WERI-Rb-1 (cell line): ENCODE data around the gene NUDT17.
A peak's percentile ranks its signal among the peaks of the same experiment; 100 is the strongest.

Experiments
- DNase-seq: peaks from one replicate; pipeline ENCODE4 v3.0.0-alpha.2; 2020
- H3K27ac ChIP-seq: fragments of 250-450 bp; sonication (Bioruptor Pico); 2 replicates; pipeline ENCODE4 v1.5.1; 2020; ENCODE audit warnings: mild to moderate bottlenecking, moderate library complexity
- H3K27me3 ChIP-seq: fragments of 250-450 bp; sonication (Bioruptor Pico); 2 replicates; pipeline ENCODE4 v1.5.1; 2021; ENCODE audit warnings: mild to moderate bottlenecking, low read depth, moderate library complexity; ENCODE audit not compliant: insufficient read depth, severe bottlenecking
- H3K36me3 ChIP-seq: fragments of 250-450 bp; sonication (Bioruptor Pico); 2 replicates; pipeline ENCODE4 v1.5.1; 2020; ENCODE audit warnings: mild to moderate bottlenecking, moderate library complexity
- H3K4me3 ChIP-seq: 2 replicates; pipeline ENCODE4 v1.5.1; 2011; ENCODE audit warnings: low read depth, mild to moderate bottlenecking, control low read depth, low read length
- H3K9me3 ChIP-seq: fragments of 250-450 bp; sonication (Bioruptor Pico); 2 replicates; pipeline ENCODE4 v1.5.1; 2021; ENCODE audit warnings: mild to moderate bottlenecking, moderate library complexity; ENCODE audit not compliant: severe bottlenecking
- TF ChIP-seq, protein P1 (sequence below): IDR thresholded peaks from 2 replicates; pipeline ENCODE4 v1.5.1; 2011; ENCODE audit warnings: low read depth, mild to moderate bottlenecking, control low read depth, inconsistent platforms, low read length

NUDT17 gene

GRCh38 chr1:145857170-145857569, 11.7 kb downstream of the NUDT17 start:
- no peaks in the 10 kb centered on the region for H3K27me3 ChIP-seq
- peaks cover 46% of the 10 kb centered on the region for H3K36me3 ChIP-seq
- peak overlapping the region; percentile 94 for H3K4me3 ChIP-seq
- H3K27ac ChIP-seq: peak overlapping the region; percentile 40
- DNase-seq: peak; percentile 93
- TF ChIP-seq, protein P1, sequence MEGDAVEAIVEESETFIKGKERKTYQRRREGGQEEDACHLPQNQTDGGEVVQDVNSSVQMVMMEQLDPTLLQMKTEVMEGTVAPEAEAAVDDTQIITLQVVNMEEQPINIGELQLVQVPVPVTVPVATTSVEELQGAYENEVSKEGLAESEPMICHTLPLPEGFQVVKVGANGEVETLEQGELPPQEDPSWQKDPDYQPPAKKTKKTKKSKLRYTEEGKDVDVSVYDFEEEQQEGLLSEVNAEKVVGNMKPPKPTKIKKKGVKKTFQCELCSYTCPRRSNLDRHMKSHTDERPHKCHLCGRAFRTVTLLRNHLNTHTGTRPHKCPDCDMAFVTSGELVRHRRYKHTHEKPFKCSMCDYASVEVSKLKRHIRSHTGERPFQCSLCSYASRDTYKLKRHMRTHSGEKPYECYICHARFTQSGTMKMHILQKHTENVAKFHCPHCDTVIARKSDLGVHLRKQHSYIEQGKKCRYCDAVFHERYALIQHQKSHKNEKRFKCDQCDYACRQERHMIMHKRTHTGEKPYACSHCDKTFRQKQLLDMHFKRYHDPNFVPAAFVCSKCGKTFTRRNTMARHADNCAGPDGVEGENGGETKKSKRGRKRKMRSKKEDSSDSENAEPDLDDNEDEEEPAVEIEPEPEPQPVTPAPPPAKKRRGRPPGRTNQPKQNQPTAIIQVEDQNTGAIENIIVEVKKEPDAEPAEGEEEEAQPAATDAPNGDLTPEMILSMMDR: no peak
- H3K9me3 ChIP-seq: no peaks in the 10 kb centered on the region

DNA sequence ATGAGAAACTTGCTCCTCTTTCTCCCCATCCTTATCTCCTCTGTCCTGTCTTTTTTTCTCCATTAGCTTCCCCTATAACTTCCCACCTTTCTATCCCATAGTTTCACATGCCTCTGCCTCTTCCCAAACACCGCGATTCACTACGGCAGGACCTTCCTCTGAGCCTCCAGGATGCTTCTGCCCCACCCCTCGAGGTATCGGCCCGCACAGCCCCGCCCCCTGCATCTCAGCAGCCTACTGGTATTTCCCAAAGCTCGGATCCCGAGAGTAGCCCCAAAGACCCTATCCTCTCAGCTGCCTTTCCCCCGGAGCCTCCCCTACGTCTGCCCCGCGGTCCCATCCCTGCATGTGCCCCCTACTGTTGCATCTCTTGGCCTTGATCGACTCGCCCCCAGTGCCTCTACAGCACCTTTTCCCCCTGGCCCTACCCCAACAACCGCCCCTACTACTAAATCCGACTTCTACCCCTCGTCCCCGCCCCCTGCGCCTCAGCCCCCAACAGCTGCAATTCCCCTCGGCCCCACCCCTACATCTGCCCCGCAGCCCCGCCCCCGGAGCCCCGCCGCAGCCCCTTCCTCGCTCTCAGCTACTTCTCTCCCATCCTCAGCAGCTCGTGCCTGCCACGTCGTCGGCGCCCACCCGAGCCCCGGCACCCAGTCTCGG, 12.9 kb downstream of the NUDT17 start:
- Histone ChIP-seq H3K27ac (peak overlapping the region; percentile 92), H3K9me3 (no peaks in the 10 kb centered on the region), H3K36me3 (peaks cover 35% of the 10 kb centered on the region), H3K27me3 (no peaks in the 10 kb centered on the region), H3K4me3 (peak overlapping the region; percentile 94)
- peak; percentile 85 for DNase-seq
- TF ChIP-seq, protein P1: peak; percentile 34; the same call in 1 of the 2 replicates

DNA sequence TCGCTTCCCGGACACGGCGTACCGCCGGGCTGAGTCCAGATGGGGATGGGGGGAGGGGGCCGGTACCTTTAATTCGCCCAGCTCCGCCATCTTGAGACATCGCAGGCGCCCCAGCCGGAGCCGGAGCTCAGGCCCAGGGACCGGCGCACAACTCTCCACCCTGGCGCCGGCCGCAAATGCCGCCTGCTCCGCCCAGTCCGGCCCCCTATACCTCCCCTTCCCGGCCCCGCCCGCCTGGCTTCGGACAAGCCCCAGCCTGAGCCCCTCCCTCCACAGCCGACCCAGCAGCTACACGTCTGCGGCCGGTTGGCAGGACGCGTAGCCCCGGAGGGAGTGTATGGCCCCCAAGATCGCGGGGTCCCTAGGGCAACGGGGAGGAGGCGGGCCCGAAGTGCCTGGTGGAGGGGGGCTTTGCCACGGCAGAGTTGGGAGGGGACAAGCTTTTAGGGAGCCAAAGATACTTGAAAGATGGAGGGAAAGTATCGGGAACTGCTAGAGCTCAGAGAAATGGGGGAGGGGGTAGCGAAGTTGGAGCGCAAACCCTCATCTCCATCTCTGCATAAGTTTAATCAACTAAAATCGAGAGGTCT, 13.6 kb downstream of the NUDT17 start, which contains the start of gene PIAS3:
TSS of gene PIAS3 (minus strand) at position 181 of the 590 bp plus-strand sequence. CDS start at position 90, 91 bp downstream.
- TF ChIP-seq, protein P1: no peak

DNA sequence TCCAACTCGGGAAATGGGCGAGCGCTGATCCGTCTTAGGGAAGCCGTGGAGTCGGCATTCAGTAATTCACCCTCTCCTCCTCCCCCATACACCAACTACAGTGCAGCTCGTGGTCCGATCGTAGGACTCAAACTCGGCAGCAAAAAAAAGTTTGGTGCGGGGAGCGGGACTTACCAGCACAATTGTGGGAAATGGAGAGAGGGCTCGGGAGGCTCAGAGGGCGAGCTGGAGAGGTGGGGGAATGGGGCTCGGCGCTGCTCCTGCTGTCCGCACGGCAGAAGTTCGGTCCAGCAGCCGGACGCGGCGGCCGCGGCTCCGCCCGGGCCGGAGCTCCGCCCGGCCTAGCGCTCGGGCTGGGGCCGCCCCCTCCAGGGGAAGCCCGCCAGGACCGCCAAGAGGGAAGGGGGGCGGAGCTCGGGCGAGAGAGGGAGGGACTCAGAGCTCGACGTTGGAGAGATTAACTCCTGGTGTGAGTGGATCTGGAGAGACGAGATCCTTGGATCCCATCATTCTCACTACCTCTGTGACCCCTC, 14.1 kb downstream of the NUDT17 start:
- H3K27me3 ChIP-seq: no peaks in the 10 kb centered on the region
- peaks cover 23% of the 10 kb centered on the region for H3K36me3 ChIP-seq
- TF ChIP-seq, protein P1: 0 out of 2 replicates have a peak, but pooled peaks have one; percentile 0
- H3K4me3 ChIP-seq: peak overlapping the region; percentile 94
- H3K27ac ChIP-seq: peak overlapping the region; percentile 92
- DNase-seq: peak; percentile 100
- no peaks in the 10 kb centered on the region for H3K9me3 ChIP-seq

More for the DNA sequence above, 13.6 kb downstream of the NUDT17 start, which contains the start of gene PIAS3:
- H3K36me3 ChIP-seq: peaks cover 29% of the 10 kb centered on the region
- DNase-seq: peak; percentile 100
- peak within 1 kb of the TSS; percentile 92 for H3K27ac ChIP-seq
- H3K4me3 ChIP-seq: peak within 1 kb of the TSS; percentile 94
- H3K9me3 ChIP-seq: no peaks in the 10 kb centered on the region
- H3K27me3 ChIP-seq: no peaks in the 10 kb centered on the region

GRCh38 chr1:145863282-145864018, 18.0 kb downstream of the NUDT17 start:
- no peak for DNase-seq
- H3K27ac ChIP-seq: no peak overlapping the region
- no peaks in the 10 kb centered on the region for H3K27me3 ChIP-seq
- no peaks in the 10 kb centered on the region for H3K9me3 ChIP-seq
- H3K36me3 ChIP-seq: no peaks in the 10 kb centered on the region
- TF ChIP-seq, protein P1: no peak
- no peak overlapping the region for H3K4me3 ChIP-seq
